ENCODE data around the gene CNP.

DNA sequence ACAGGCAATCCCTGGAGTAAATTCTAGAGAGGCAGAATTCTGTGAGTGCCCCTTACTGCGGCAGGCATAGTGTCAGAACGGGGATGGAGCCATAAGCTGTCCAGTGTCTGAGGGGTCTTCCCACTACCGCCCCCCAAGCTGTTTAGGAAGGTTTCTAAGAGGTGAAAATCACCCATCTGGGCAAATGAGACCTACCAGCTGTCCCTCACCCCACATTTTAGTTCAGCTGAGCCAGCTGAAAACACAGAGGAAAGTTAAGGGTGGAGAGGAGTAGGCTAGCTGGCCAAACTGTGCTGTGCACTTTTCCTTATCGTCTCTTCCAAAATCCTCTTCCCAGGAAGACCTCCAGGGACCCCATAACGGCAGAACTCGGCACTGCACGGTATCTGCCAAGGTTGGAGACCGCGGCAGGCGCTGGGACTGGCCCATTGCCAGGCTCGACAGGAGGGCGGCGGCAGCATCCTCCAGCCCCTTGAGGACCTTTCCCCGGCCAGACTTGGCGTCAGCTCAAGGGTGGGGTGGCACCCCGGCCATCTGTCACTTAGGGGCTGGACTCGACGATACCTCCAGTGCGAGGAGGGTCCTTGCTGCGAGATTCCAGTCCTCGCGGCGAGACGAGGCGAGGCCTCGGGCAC is 48.8 kb upstream of the CNP start:
- TF ChIP-seq POLR2A (IDR thresholded peaks at IDR 0.05; ENCODE audit: low read depth, low read length): no peak
- no peak; the same call in 1 of the 2 replicates for TF ChIP-seq POLR2AphosphoS5 (IDR thresholded peaks at IDR 0.05; ENCODE audit: low read depth, low read length)

Data from GM12892 (cell line).